ENCODE data around the gene TRRAP.

Gene TRRAP

GRCh38 chr7:98900815-98901214 is 22.5 kb downstream of the TRRAP start:
- Histone ChIP-seq H3K36me3 (ENCODE audit: control insufficient read depth in 1 of 2, insufficient read depth in 2 of 2, low read length in 2 of 2) (peaks cover 58 to 73% of the 10 kb centered on the region in 2 experiments), H3K14ac (ENCODE audit: low read length) (no peak overlapping the region), H3K18ac (ENCODE audit: low read length) (no peak overlapping the region), H2BK5ac (ENCODE audit: low read depth, low read length, poor library complexity) (no peak overlapping the region), H3K4me3 (ENCODE audit: low read depth, low read length) (no peak overlapping the region), H3K79me1 (ENCODE audit: low read length) (no peaks in the 10 kb centered on the region), H3K4ac (ENCODE audit: low read depth, low read length) (no peak overlapping the region), H2AFZ (ENCODE audit: insufficient read depth, low read length, poor library complexity) (no peak overlapping the region), H3K27me3 (ENCODE audit: insufficient read depth, low read length) (no peaks in the 10 kb centered on the region), H3K4me1 (ENCODE audit: control insufficient read depth in 1 of 2, insufficient read depth in 2 of 2, low read length in 2 of 2) (no peaks in the 10 kb centered on the region), H2AK5ac (ENCODE audit: low read length) (no peak overlapping the region), H3K27ac (ENCODE audit: low read depth, low read length) (no peak overlapping the region), H3K23ac (ENCODE audit: low read length) (no peak overlapping the region), H4K12ac (ENCODE audit: low read depth, low read length) (no peak overlapping the region), H2BK120ac (ENCODE audit: insufficient read depth, low read length, poor library complexity) (no peak overlapping the region), H2BK12ac (ENCODE audit: low read length) (no peak overlapping the region), H4K91ac (ENCODE audit: low read depth, low read length) (no peak overlapping the region), H3K79me2 (ENCODE audit: control insufficient read depth, insufficient read depth, low read length, poor library complexity) (no peaks in the 10 kb centered on the region), H3K4me2 (ENCODE audit: low read length) (no peak overlapping the region), H3K9ac (ENCODE audit: low read length) (no peak overlapping the region), H3K9me3 (ENCODE audit: insufficient read depth, low read depth, low read length) (peaks cover 2% of the 10 kb centered on the region), H4K8ac (ENCODE audit: low read depth, low read length) (no peak overlapping the region)
- WGBS (ENCODE audit: extremely low coverage, insufficient coverage, insufficient read length), result no CpG with 5 or more reads among the region's 3 CpGs
- DNase-seq, result no peak

GRCh38 chr7:98902523-98902922 is 24.2 kb downstream of the TRRAP start:
- Histone ChIP-seq H2AFZ (ENCODE audit: insufficient read depth, low read length, poor library complexity) (no peak overlapping the region), H4K8ac (ENCODE audit: low read depth, low read length) (no peak overlapping the region), H3K36me3 (ENCODE audit: control insufficient read depth in 1 of 2, insufficient read depth in 2 of 2, low read length in 2 of 2) (peaks cover 51 to 70% of the 10 kb centered on the region in 2 experiments), H2BK12ac (ENCODE audit: low read length) (no peak overlapping the region), H3K27ac (ENCODE audit: low read depth, low read length) (no peak overlapping the region), H3K4ac (ENCODE audit: low read depth, low read length) (no peak overlapping the region), H3K14ac (ENCODE audit: low read length) (no peak overlapping the region), H3K23ac (ENCODE audit: low read length) (no peak overlapping the region), H3K79me2 (ENCODE audit: control insufficient read depth, insufficient read depth, low read length, poor library complexity) (no peaks in the 10 kb centered on the region), H3K4me3 (ENCODE audit: low read depth, low read length) (no peak overlapping the region), H3K79me1 (ENCODE audit: low read length) (no peaks in the 10 kb centered on the region), H2AK5ac (ENCODE audit: low read length) (no peak overlapping the region), H3K9ac (ENCODE audit: low read length) (no peak overlapping the region), H2BK5ac (ENCODE audit: low read depth, low read length, poor library complexity) (no peak overlapping the region), H3K18ac (ENCODE audit: low read length) (no peak overlapping the region), H4K12ac (ENCODE audit: low read depth, low read length) (no peak overlapping the region), H2BK120ac (ENCODE audit: insufficient read depth, low read length, poor library complexity) (no peak overlapping the region), H3K4me1 (ENCODE audit: control insufficient read depth in 1 of 2, insufficient read depth in 2 of 2, low read length in 2 of 2) (no peaks in the 10 kb centered on the region), H3K4me2 (ENCODE audit: low read length) (no peak overlapping the region), H4K91ac (ENCODE audit: low read depth, low read length) (no peak overlapping the region), H3K27me3 (ENCODE audit: insufficient read depth, low read length) (no peaks in the 10 kb centered on the region), H3K9me3 (ENCODE audit: insufficient read depth, low read depth, low read length) (peaks cover 2% of the 10 kb centered on the region)
- no CpG with 5 or more reads among the region's 3 CpGs for WGBS (ENCODE audit: extremely low coverage, insufficient coverage, insufficient read length)
- DNase-seq, result no peak

GRCh38 chr7:98903246-98903645 is 24.9 kb downstream of the TRRAP start:
- no peak overlapping the region for H3K4ac ChIP-seq (ENCODE audit: low read depth, low read length)
- H2AFZ ChIP-seq (ENCODE audit: insufficient read depth, low read length, poor library complexity), result no peak overlapping the region
- H3K4me3 ChIP-seq (ENCODE audit: low read depth, low read length), result no peak overlapping the region
- no peaks in the 10 kb centered on the region for H3K79me1 ChIP-seq (ENCODE audit: low read length)
- H4K91ac ChIP-seq (ENCODE audit: low read depth, low read length), result no peak overlapping the region
- no peak overlapping the region for H2BK5ac ChIP-seq (ENCODE audit: low read depth, low read length, poor library complexity)
- WGBS (ENCODE audit: extremely low coverage, insufficient coverage, insufficient read length), result no CpG with 5 or more reads among the region's 4 CpGs
- H3K18ac ChIP-seq (ENCODE audit: low read length), result no peak overlapping the region
- no peak overlapping the region for H3K9ac ChIP-seq (ENCODE audit: low read length)
- H3K4me2 ChIP-seq (ENCODE audit: low read length), result no peak overlapping the region
- H2BK12ac ChIP-seq (ENCODE audit: low read length), result no peak overlapping the region
- no peak overlapping the region for H3K14ac ChIP-seq (ENCODE audit: low read length)
- DNase-seq, result no peak
- no peaks in the 10 kb centered on the region for H3K4me1 ChIP-seq (ENCODE audit: control insufficient read depth in 1 of 2, insufficient read depth in 2 of 2, low read length in 2 of 2)
- H3K79me2 ChIP-seq (ENCODE audit: control insufficient read depth, insufficient read depth, low read length, poor library complexity), result no peaks in the 10 kb centered on the region
- no peaks in the 10 kb centered on the region for H3K27me3 ChIP-seq (ENCODE audit: insufficient read depth, low read length)
- peaks cover 2% of the 10 kb centered on the region for H3K9me3 ChIP-seq (ENCODE audit: insufficient read depth, low read depth, low read length)
- H2BK120ac ChIP-seq (ENCODE audit: insufficient read depth, low read length, poor library complexity), result no peak overlapping the region
- no peak overlapping the region for H4K12ac ChIP-seq (ENCODE audit: low read depth, low read length)
- H3K36me3 ChIP-seq (ENCODE audit: control insufficient read depth in 1 of 2, insufficient read depth in 2 of 2, low read length in 2 of 2), result peaks cover 49 to 69% of the 10 kb centered on the region in 2 experiments
- no peak overlapping the region for H4K8ac ChIP-seq (ENCODE audit: low read depth, low read length)
- no peak overlapping the region for H3K27ac ChIP-seq (ENCODE audit: low read depth, low read length)
- no peak overlapping the region for H2AK5ac ChIP-seq (ENCODE audit: low read length)
- H3K23ac ChIP-seq (ENCODE audit: low read length), result no peak overlapping the region

- DNase-seq, result no peak
- Histone ChIP-seq H3K9ac (ENCODE audit: low read length) (no peak overlapping the region), H3K79me2 (ENCODE audit: control insufficient read depth, insufficient read depth, low read length, poor library complexity) (no peaks in the 10 kb centered on the region), H3K36me3 (ENCODE audit: control insufficient read depth in 1 of 2, insufficient read depth in 2 of 2, low read length in 2 of 2) (peaks cover 55 to 73% of the 10 kb centered on the region in 2 experiments), H2BK12ac (ENCODE audit: low read length) (no peak overlapping the region), H3K18ac (ENCODE audit: low read length) (no peak overlapping the region), H4K12ac (ENCODE audit: low read depth, low read length) (no peak overlapping the region), H2BK120ac (ENCODE audit: insufficient read depth, low read length, poor library complexity) (no peak overlapping the region), H3K79me1 (ENCODE audit: low read length) (no peaks in the 10 kb centered on the region), H3K14ac (ENCODE audit: low read length) (no peak overlapping the region), H3K4me2 (ENCODE audit: low read length) (no peak overlapping the region), H3K9me3 (ENCODE audit: insufficient read depth, low read depth, low read length) (peaks cover 4% of the 10 kb centered on the region), H3K4ac (ENCODE audit: low read depth, low read length) (no peak overlapping the region), H3K27ac (ENCODE audit: low read depth, low read length) (no peak overlapping the region), H4K91ac (ENCODE audit: low read depth, low read length) (no peak overlapping the region), H2AK5ac (ENCODE audit: low read length) (no peak overlapping the region), H3K23ac (ENCODE audit: low read length) (no peak overlapping the region), H2BK5ac (ENCODE audit: low read depth, low read length, poor library complexity) (no peak overlapping the region), H3K4me3 (ENCODE audit: low read depth, low read length) (no peak overlapping the region), H4K8ac (ENCODE audit: low read depth, low read length) (no peak overlapping the region), H2AFZ (ENCODE audit: insufficient read depth, low read length, poor library complexity) (no peak overlapping the region), H3K27me3 (ENCODE audit: insufficient read depth, low read length) (no peaks in the 10 kb centered on the region), H3K4me1 (ENCODE audit: control insufficient read depth in 1 of 2, insufficient read depth in 2 of 2, low read length in 2 of 2) (no peaks in the 10 kb centered on the region)
- WGBS (ENCODE audit: extremely low coverage, insufficient coverage, insufficient read length), result no CpG with 5 or more reads among the region's 5 CpGs
Measured at GRCh38 chr7:98907570-98907969, 29.2 kb downstream of the TRRAP start.
